ENCODE results near the gene SNED1.
"Not testable (repeated sequence)": the region's sequence is repeated elsewhere in the genome, so short reads cannot be mapped to it uniquely, and the experiment has no call there.

The SNED1 gene

GRCh38 chr2:240968731-240969624 is 29.4 kb upstream of the SNED1 start:
- Histone ChIP-seq H3K9ac (ENCODE audit: low read length) (no peak overlapping the region), H3K36me3 (ENCODE audit: insufficient read depth, low read length) (no peaks in the 10 kb centered on the region), H3K4me3 (ENCODE audit: low read depth in 1 of 2, low read length in 2 of 2) (no peak overlapping the region), H3K27me3 (ENCODE audit: control insufficient read depth in 1 of 2, insufficient read depth in 2 of 2, low read length in 2 of 2) (no peaks in the 10 kb centered on the region), H3K4me1 (ENCODE audit: insufficient read depth, low read length) (no peaks in the 10 kb centered on the region), H3K27ac (ENCODE audit: low read depth, low read length) (no peak overlapping the region), H3K9me3 (ENCODE audit: low read length) (peaks cover 5% of the 10 kb centered on the region)

- H3K27me3 ChIP-seq (ENCODE audit: control insufficient read depth in 1 of 2, insufficient read depth in 2 of 2, low read length in 2 of 2), result no peaks in the 10 kb centered on the region
- no peak overlapping the region for H3K4me3 ChIP-seq (ENCODE audit: low read depth in 1 of 2, low read length in 2 of 2)
- H3K9ac ChIP-seq (ENCODE audit: low read length), result no peak overlapping the region
- no peak overlapping the region for H3K27ac ChIP-seq (ENCODE audit: low read depth, low read length)
- peaks cover 5% of the 10 kb centered on the region for H3K9me3 ChIP-seq (ENCODE audit: low read length)
- no peaks in the 10 kb centered on the region for H3K4me1 ChIP-seq (ENCODE audit: insufficient read depth, low read length)
- no peaks in the 10 kb centered on the region for H3K36me3 ChIP-seq (ENCODE audit: insufficient read depth, low read length)
Observed at GRCh38 chr2:240970104-240970503, 28.3 kb upstream of the SNED1 start.

GRCh38 chr2:240970816-240971215 is 27.6 kb upstream of the SNED1 start:
- H3K4me1 ChIP-seq (ENCODE audit: insufficient read depth, low read length), result no peaks in the 10 kb centered on the region
- H3K9me3 ChIP-seq (ENCODE audit: low read length), result peaks cover 5% of the 10 kb centered on the region
- no peaks in the 10 kb centered on the region for H3K27me3 ChIP-seq (ENCODE audit: control insufficient read depth in 1 of 2, insufficient read depth in 2 of 2, low read length in 2 of 2)
- no peak overlapping the region for H3K4me3 ChIP-seq (ENCODE audit: low read depth in 1 of 2, low read length in 2 of 2)
- no peak overlapping the region for H3K27ac ChIP-seq (ENCODE audit: low read depth, low read length)
- H3K36me3 ChIP-seq (ENCODE audit: insufficient read depth, low read length), result no peaks in the 10 kb centered on the region
- H3K9ac ChIP-seq (ENCODE audit: low read length), result no peak overlapping the region

DNA sequence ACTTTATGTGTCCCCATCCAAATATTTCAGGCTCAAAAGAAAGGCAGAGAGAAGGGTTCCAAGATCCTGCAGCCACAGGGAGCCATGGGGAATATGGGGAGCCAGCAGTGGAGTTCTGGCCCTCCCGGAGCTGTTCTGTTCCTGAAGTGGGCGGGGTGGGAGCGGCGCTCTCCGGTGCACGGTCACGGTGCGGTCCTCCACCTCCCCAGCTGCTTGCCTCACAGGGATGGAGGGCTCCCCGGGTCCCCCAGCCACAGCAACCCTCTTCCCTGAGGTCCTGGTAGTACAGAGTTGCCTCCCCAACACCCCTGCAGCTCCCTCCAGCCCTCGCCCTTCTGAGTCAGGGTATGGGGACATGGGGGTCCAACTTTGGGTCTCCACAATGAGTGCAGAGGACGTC is 26.2 kb upstream of the SNED1 start:
- Histone ChIP-seq H3K27me3 (ENCODE audit: control insufficient read depth in 1 of 2, insufficient read depth in 2 of 2, low read length in 2 of 2) (no peaks in the 10 kb centered on the region), H3K9me3 (ENCODE audit: low read length) (peaks cover 5% of the 10 kb centered on the region), H3K27ac (ENCODE audit: low read depth, low read length) (no peak overlapping the region), H3K9ac (ENCODE audit: low read length) (no peak overlapping the region), H3K36me3 (ENCODE audit: insufficient read depth, low read length) (no peaks in the 10 kb centered on the region), H3K4me1 (ENCODE audit: insufficient read depth, low read length) (no peaks in the 10 kb centered on the region), H3K4me3 (ENCODE audit: low read depth in 1 of 2, low read length in 2 of 2) (no peak overlapping the region)

DNA sequence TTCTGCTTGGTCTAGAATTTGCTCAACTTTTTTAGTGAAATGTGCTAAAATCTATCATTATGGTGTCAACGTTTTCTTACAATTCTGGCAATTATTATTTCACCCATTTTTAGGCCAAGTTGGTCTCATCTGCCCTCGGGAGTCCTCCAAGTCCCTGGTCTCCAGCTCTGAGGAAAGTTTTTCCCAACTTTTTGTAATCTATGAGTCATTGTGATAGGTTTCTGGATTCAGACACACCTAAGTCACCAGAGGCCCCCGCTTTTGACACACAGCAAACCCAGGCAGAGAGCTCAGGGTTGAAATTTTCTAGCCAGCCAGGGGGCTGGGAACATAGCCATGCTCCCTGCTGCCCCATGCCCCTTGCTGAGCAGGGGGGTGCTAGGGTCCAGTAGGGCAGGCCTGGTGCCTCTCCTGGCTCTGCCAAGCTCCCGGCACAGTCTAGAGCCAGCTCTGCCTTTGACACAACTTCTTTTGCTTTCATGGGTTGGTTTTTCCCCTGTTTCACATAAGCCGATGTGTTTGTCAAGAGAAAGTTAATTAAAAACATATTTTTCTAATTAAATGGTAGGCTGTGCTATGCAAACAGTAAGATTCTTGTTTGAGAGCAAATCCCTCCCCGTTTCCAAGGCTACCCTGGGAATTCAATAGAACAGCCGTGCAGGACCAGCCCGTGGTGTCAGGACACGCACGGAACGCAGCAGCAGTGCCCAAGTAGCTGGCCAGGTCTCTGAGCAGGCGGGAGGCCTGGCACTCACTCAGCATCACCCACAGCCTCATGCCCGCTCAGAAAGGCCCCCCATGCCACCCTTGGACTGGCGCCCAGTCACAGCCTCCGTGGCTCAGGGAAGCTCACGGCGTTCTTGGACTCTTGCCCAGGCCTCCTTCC is 25.5 kb upstream of the SNED1 start:
- H3K4me3 ChIP-seq (ENCODE audit: low read depth in 1 of 2, low read length in 2 of 2), result no peak overlapping the region
- H3K27ac ChIP-seq (ENCODE audit: low read depth, low read length), result no peak overlapping the region
- H3K27me3 ChIP-seq (ENCODE audit: control insufficient read depth in 1 of 2, insufficient read depth in 2 of 2, low read length in 2 of 2), result no peaks in the 10 kb centered on the region
- H3K9ac ChIP-seq (ENCODE audit: low read length), result no peak overlapping the region
- peaks cover 5% of the 10 kb centered on the region for H3K9me3 ChIP-seq (ENCODE audit: low read length)
- H3K36me3 ChIP-seq (ENCODE audit: insufficient read depth, low read length), result no peaks in the 10 kb centered on the region
- no peaks in the 10 kb centered on the region for H3K4me1 ChIP-seq (ENCODE audit: insufficient read depth, low read length)

- Histone ChIP-seq H3K27me3 (ENCODE audit: control insufficient read depth in 1 of 2, insufficient read depth in 2 of 2, low read length in 2 of 2) (no peaks in the 10 kb centered on the region), H3K4me3 (ENCODE audit: low read depth in 1 of 2, low read length in 2 of 2) (no peak overlapping the region), H3K36me3 (ENCODE audit: insufficient read depth, low read length) (no peaks in the 10 kb centered on the region), H3K9me3 (ENCODE audit: low read length) (peaks cover 5% of the 10 kb centered on the region), H3K9ac (ENCODE audit: low read length) (no peak overlapping the region), H3K27ac (ENCODE audit: low read depth, low read length) (no peak overlapping the region), H3K4me1 (ENCODE audit: insufficient read depth, low read length) (no peaks in the 10 kb centered on the region)
Observed at GRCh38 chr2:240974771-240975572, 23.4 kb upstream of the SNED1 start.

GRCh38 chr2:240975903-240976302 is 22.5 kb upstream of the SNED1 start:
- not testable (repeated sequence) for H3K4me1 ChIP-seq (ENCODE audit: insufficient read depth, low read length); H3K4me3 ChIP-seq (ENCODE audit: low read depth in 1 of 2, low read length in 2 of 2); H3K27ac ChIP-seq (ENCODE audit: low read depth, low read length); H3K27me3 ChIP-seq (ENCODE audit: control insufficient read depth in 1 of 2, insufficient read depth in 2 of 2, low read length in 2 of 2); H3K36me3 ChIP-seq (ENCODE audit: insufficient read depth, low read length); H3K9me3 ChIP-seq (ENCODE audit: low read length); H3K9ac ChIP-seq (ENCODE audit: low read length)

- Histone ChIP-seq H3K27ac (ENCODE audit: low read depth, low read length) (no peak overlapping the region), H3K9me3 (ENCODE audit: low read length) (no peaks in the 10 kb centered on the region), H3K9ac (ENCODE audit: low read length) (no peak overlapping the region), H3K4me3 (ENCODE audit: low read depth in 1 of 2, low read length in 2 of 2) (no peak overlapping the region), H3K36me3 (ENCODE audit: insufficient read depth, low read length) (no peaks in the 10 kb centered on the region), H3K27me3 (ENCODE audit: control insufficient read depth in 1 of 2, insufficient read depth in 2 of 2, low read length in 2 of 2) (peaks cover 0 to 18% of the 10 kb centered on the region in 2 donors), H3K4me1 (ENCODE audit: insufficient read depth, low read length) (no peaks in the 10 kb centered on the region)
Observed at GRCh38 chr2:240981280-240981679, 17.1 kb upstream of the SNED1 start.

- Histone ChIP-seq H3K9ac (ENCODE audit: low read length) (no peak overlapping the region), H3K27ac (ENCODE audit: low read depth, low read length) (no peak overlapping the region), H3K4me3 (ENCODE audit: low read depth in 1 of 2, low read length in 2 of 2) (no peak overlapping the region), H3K4me1 (ENCODE audit: insufficient read depth, low read length) (peaks cover 3% of the 10 kb centered on the region), H3K27me3 (ENCODE audit: control insufficient read depth in 1 of 2, insufficient read depth in 2 of 2, low read length in 2 of 2) (peaks cover 0 to 18% of the 10 kb centered on the region in 2 donors), H3K9me3 (ENCODE audit: low read length) (no peaks in the 10 kb centered on the region), H3K36me3 (ENCODE audit: insufficient read depth, low read length) (no peaks in the 10 kb centered on the region)
Observed at GRCh38 chr2:240981871-240982800, 16.3 kb upstream of the SNED1 start.

GRCh38 chr2:240982821-240983281 is 15.6 kb upstream of the SNED1 start:
- Histone ChIP-seq H3K27me3 (ENCODE audit: control insufficient read depth in 1 of 2, insufficient read depth in 2 of 2, low read length in 2 of 2) (peaks cover 0 to 18% of the 10 kb centered on the region in 2 donors), H3K9ac (ENCODE audit: low read length) (no peak overlapping the region), H3K9me3 (ENCODE audit: low read length) (no peaks in the 10 kb centered on the region), H3K27ac (ENCODE audit: low read depth, low read length) (no peak overlapping the region), H3K4me3 (ENCODE audit: low read depth in 1 of 2, low read length in 2 of 2) (no peak overlapping the region), H3K36me3 (ENCODE audit: insufficient read depth, low read length) (no peaks in the 10 kb centered on the region), H3K4me1 (ENCODE audit: insufficient read depth, low read length) (peaks cover 10% of the 10 kb centered on the region)

Data from muscle layer of colon (tissue), 2 donors.